HG03025 (cell line): ENCODE measurements around the gene EEF1AKMT1.
"Not testable (repeated sequence)": the region's sequence is repeated elsewhere in the genome, so short reads cannot be mapped to it uniquely, and the experiment has no call there.

Experiments used
- ATAC-seq: cut with Tn5 transposase; IDR thresholded peaks from one replicate; pipeline ENCODE4 v1.9.1; 2021; ENCODE audit warnings: mild to moderate bottlenecking, moderate library complexity; ENCODE audit not compliant: unreplicated experiment, low FRiP score

The EEF1AKMT1 gene

DNA sequence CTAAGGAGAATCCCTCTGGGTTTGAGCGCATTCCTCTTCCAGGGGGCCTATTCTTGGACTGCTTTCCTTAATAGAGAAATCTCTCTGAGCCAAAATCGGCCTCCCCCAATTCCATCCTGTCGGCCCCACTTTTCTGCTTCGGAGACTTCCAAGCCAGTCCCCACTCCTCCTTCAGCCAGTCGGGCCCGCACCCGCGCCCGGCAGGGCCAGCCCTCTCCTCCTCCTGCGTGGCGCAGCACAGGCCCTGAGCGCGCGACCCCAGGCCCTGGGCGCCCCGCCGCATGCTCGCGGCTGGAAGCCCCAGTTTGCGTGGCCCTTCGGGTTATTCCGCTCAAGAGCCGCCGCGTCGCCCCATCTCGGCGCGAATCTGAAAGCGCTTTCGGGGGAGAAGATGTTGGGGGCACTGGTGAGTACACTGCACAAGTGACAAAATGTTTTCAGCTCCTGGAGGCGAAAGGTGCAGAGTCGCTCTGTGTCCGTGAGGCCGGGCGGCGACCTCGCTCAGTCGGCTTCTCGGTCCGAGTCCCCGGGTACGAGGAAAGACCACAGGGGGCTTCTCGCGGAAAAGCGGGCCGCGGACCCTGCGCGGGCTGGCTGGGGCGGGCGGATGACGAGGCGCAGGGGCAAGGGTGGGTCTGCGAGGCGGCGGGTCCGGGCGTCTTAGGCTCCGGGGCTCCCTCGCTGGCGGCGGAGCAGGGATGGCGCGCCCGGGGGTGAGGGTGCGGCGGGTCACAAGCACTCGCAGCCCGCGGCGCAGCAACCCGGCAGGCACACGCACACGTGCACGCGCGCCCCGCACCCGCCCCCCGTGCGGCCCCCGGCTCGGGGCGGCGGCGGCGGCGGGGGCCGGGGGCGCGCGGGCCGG, 70.6 kb downstream of the EEF1AKMT1 start, which contains the start of gene IL17D:
TSS of gene IL17D (plus strand) at position 785 of the 865 bp plus-strand sequence. CDS start 303 bp downstream, outside the sequence.
- ATAC-seq = peak; percentile 34

- ATAC-seq = no peak
Measured at GRCh38 chr13:20702530-20702914, 71.2 kb downstream of the EEF1AKMT1 start.

DNA sequence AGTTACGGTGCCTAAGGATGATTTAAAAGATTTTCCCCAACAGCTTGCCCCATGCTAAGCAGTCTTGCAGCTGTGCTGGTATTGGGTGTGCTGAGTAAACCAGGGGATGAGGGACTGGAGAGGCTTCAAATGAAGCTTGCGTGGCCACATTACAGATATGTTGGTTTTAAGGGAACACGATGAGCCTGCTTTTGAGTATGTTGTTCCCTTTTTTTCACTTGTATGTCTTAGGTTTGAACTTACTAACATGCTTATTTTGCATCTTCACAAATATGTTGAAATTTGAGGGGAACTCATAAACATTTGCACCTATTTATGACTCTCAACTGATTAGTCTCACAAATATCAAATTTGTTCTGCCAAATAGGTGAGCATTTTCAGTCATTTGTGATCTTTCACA, 72.3 kb downstream of the EEF1AKMT1 start:
- no peak for ATAC-seq

DNA sequence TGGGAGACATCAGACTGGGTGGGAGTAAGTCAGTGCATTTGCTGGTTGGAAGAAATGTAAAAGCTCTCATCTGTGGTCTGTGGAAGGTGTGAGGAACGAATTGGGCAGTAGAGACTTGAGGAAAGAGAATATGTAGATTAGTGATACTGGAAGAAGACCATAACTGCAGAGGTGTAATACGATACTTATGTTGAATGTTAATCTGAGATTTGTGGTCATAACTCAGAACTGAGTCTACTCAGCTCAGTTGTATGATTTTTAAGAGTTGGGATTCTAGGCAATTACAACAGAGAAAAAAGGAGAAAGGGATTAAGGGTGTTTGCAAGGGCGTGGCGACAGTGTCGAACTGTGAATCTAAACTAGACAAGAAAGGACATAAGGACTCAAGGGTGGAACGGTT, 73.5 kb downstream of the EEF1AKMT1 start:
- ATAC-seq = no peak

DNA sequence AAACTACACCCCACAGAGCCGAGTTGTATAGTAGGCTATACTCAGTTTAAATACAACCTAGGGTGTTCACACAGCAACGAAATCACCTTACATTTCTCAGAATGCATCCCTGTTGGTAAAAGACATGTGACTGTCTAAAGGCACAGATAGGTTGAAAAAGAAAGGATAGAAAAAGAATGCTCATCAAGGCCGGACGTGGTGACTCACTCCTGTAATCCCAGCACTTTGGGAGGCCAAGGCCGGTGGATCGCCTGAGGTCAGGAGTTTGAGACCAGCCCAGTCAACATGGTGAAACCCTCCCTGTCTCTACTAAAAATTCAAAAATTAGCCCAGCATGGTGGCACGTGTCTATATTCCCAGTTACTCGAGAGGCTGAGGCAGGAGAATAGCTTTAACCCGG, 74.0 kb downstream of the EEF1AKMT1 start:
- no peak for ATAC-seq

- ATAC-seq = no peak
Measured at GRCh38 chr13:20696073-20696472, 77.7 kb downstream of the EEF1AKMT1 start.

DNA sequence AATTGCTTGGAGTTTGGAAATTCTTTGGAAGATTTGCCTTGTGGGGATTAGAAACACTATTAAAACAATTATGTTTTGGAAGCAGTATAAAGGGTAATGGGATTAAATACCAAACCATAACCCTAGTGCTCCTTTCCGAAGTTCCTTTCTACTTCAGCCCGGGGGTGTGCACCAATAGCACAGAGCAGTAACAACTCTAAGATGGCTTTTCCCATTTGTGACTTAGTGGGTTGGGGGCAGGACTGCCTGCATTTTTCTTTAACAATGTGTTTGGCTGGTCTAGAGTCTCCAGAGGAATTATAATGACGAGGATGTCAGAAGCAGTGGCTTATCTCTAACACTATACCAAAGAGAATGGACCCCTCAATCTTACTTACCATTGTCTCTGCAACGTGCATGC, 82.1 kb downstream of the EEF1AKMT1 start:
- no peak for ATAC-seq

- no peak for ATAC-seq
Measured at GRCh38 chr13:20689291-20689690, 84.5 kb downstream of the EEF1AKMT1 start.

GRCh38 chr13:20686863-20687579, 86.7 kb downstream of the EEF1AKMT1 start:
- ATAC-seq = no peak

DNA sequence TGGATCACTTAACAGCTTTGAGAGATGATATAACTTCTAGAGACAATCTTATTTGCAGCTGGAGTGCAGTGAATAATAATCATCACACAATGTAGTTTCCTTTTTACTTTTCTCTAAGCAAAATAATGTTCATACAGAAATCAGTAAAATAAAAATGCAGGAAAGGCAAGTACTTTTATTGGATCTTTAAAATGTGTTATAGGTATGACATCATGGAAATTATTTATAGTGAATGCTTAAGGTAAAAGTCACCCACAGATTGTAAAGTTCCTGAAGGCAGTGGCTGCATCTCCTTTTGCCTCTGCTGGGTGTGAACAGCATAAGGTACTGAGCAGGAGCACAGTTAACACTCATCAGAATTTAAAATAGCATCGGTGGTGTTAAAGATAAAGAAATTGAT, 87.6 kb downstream of the EEF1AKMT1 start:
- ATAC-seq = no peak

- ATAC-seq = no peak
Measured at GRCh38 chr13:20685092-20685491, 88.7 kb downstream of the EEF1AKMT1 start.

GRCh38 chr13:20684546-20684945, 89.2 kb downstream of the EEF1AKMT1 start:
- ATAC-seq = no peak

DNA sequence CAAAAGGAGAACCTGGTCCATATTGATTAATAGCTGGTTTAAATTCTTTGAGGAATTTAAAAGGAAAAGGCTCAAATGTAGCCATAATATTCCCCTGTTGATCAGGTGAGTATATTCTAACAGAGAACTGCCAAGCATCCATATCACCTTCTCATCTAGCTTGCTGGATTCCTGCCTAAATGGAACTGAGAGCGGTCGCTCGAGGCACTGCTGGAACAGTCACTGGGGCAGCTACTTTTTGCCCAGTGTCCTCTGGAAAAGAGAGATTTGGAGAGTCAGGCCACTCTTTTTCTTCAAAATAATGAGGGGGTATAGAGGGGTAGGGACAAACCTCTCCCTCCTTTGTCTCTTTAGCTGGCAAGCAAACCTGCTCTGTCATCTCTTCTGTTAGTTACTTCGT, 89.7 kb downstream of the EEF1AKMT1 start:
- no peak for ATAC-seq

DNA sequence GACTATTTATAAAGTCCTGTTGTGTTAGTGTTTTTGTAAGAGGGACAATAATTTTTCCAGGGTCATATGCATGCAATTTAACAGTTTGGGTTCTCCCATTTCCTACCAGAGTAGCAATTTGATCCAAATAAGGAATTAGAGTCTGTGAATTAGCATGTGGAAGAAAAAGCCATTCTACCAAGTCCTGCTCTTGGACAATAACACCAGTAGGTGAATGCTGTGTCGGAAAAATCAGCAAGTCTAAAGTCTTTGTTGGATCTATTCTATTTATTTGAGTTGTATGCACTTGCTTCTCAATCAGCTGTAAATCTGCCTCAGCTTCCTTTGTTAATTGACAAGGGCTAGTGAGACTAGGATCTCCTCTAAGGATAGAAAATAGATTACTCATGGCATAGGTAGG, 91.7 kb downstream of the EEF1AKMT1 start:
- no peak for ATAC-seq

DNA sequence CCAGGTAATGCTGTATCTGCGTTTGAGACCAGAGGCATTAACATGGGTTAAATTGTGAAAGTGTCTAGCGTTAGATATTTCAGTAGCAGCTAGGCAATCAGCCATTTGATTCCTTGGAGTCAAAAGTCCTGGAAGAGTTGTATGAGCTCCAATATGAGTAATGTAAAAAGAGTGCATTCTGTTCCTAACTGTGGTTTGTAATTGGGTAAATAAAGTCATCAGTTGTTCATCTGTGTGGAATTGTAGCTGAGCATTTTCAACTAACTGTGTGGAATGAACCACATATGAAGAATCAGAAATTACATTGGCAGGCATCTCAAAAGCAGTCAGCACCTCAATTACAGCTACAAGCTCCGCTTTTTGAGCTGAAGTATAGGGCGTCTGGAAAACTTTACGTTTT, 92.3 kb downstream of the EEF1AKMT1 start:
- ATAC-seq = not testable (repeated sequence)

GRCh38 chr13:20680416-20681080, 93.2 kb downstream of the EEF1AKMT1 start:
- ATAC-seq = no peak

GRCh38 chr13:20679879-20680278, 93.9 kb downstream of the EEF1AKMT1 start:
- ATAC-seq = no peak
